OCI-LY1 (cell line): ENCODE results near the gene CLEC20A.

Source experiments
- CTCF ChIP-seq: fragments of 200-600 bp; sonication (generic), shearing (Covaris generic); IDR thresholded peaks from 2 replicates; pipeline ENCODE4 v1.5.1; 2017; ENCODE audit warnings: mild to moderate bottlenecking, antibody characterized with exemption, low read length, moderate library complexity, mixed read lengths
- EZH2 ChIP-seq: fragments of 200-600 bp; sonication (generic), shearing (Covaris generic); IDR thresholded peaks from 2 replicates; pipeline ENCODE4 v1.8.0; 2017; ENCODE audit warnings: borderline replicate concordance, mixed run types, mild to moderate bottlenecking, antibody characterized with exemption, low read length, moderate library complexity, mixed read lengths

GRCh38 chr1:178484698-178485225, 12.0 kb downstream of the CLEC20A start:
- TF ChIP-seq CTCF (no peak), EZH2 (no peak)
